Neural crest cell (in vitro differentiated cells): Measurements from ENCODE around the gene ELP4. TPM values are rescaled to one million over a fixed set of nuclear protein-coding genes. Genes with fewer than 3 reads are reported as not detected.

Source experiments
- DNase-seq: peaks from one replicate; pipeline ENCODE4 v3.0.0; 2021; ENCODE audit warnings: low read depth, mixed read lengths, low spot score
- H3K27ac Mint-ChIP-seq: one replicate; pipeline ENCODE4 v1.8.0; 2021; ENCODE audit warnings: mild to moderate bottlenecking, mixed read lengths; ENCODE audit not compliant: unreplicated experiment
- H3K27me3 Mint-ChIP-seq: 2 replicates; pipeline ENCODE4 v1.8.0; 2021; ENCODE audit warnings: low read depth, mild to moderate bottlenecking, mixed read lengths
- H3K36me3 Mint-ChIP-seq: 2 replicates; pipeline ENCODE4 v1.8.0; 2021; ENCODE audit warnings: low read depth, mild to moderate bottlenecking, mixed read lengths
- H3K4me1 Mint-ChIP-seq: 2 replicates; pipeline ENCODE4 v1.8.0; 2021; ENCODE audit warnings: mixed read lengths
- H3K4me3 Mint-ChIP-seq: one replicate; pipeline ENCODE4 v1.8.0; 2021; ENCODE audit warnings: mild to moderate bottlenecking, mixed read lengths
- H3K9me3 Mint-ChIP-seq: 2 replicates; pipeline ENCODE4 v1.8.0; 2021; ENCODE audit warnings: mixed read lengths
- total RNA-seq: library from RNA; stranded (reverse); gene quantifications from 2 replicates; pipeline ENCODE4 v1.2.1, GENCODE V29; 2021
- TF ChIP-seq, protein P1 (sequence below): fragments of 200-600 bp; sonication (generic); conservative IDR thresholded peaks from 2 replicates; pipeline ENCODE4 v1.5.0; 2021; ENCODE audit warnings: antibody characterized with exemption, mild to moderate bottlenecking

The ELP4 gene
- total RNA-seq, 1 donor from 2014 or later: 19.9 TPM

DNA sequence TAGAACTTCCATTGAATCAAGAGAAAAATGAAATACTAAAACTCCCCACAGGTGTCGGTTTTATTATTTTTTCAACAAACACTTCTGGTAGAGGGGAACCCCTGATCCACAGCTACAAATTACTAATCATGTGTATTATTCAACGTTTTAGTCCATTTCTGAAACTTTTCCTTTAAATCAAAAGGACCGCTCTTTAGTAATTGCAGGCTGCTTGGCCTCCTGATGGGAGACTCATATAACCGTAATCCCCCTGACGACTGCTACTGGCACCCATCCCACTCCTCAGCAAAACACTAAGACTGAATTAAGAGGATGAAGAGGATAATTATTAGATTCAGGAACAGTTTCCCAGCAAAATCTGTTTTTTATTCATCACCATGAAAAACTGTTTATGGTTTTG lies 255.2 kb downstream of the ELP4 start:
- Mint-ChIP-seq H3K4me3 (no peak overlapping the region), H3K27ac (peak overlapping the region; percentile 72), H3K27me3 (no peaks in the 10 kb centered on the region), H3K4me1 (peaks cover 47% of the 10 kb centered on the region), H3K36me3 (no peaks in the 10 kb centered on the region), H3K9me3 (no peaks in the 10 kb centered on the region)
- no peak for DNase-seq
- TF ChIP-seq, protein P1, sequence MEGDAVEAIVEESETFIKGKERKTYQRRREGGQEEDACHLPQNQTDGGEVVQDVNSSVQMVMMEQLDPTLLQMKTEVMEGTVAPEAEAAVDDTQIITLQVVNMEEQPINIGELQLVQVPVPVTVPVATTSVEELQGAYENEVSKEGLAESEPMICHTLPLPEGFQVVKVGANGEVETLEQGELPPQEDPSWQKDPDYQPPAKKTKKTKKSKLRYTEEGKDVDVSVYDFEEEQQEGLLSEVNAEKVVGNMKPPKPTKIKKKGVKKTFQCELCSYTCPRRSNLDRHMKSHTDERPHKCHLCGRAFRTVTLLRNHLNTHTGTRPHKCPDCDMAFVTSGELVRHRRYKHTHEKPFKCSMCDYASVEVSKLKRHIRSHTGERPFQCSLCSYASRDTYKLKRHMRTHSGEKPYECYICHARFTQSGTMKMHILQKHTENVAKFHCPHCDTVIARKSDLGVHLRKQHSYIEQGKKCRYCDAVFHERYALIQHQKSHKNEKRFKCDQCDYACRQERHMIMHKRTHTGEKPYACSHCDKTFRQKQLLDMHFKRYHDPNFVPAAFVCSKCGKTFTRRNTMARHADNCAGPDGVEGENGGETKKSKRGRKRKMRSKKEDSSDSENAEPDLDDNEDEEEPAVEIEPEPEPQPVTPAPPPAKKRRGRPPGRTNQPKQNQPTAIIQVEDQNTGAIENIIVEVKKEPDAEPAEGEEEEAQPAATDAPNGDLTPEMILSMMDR: no peak

GRCh38 chr11:31767066-31767465 lies 257.5 kb downstream of the ELP4 start:
- no peaks in the 10 kb centered on the region for H3K36me3 Mint-ChIP-seq
- TF ChIP-seq, protein P1: no peak
- H3K27ac Mint-ChIP-seq: no peak overlapping the region
- peaks cover 42% of the 10 kb centered on the region for H3K4me1 Mint-ChIP-seq
- H3K4me3 Mint-ChIP-seq: no peak overlapping the region
- no peaks in the 10 kb centered on the region for H3K27me3 Mint-ChIP-seq
- no peaks in the 10 kb centered on the region for H3K9me3 Mint-ChIP-seq
- no peak for DNase-seq

- TF ChIP-seq, protein P1: no peak
- Mint-ChIP-seq H3K9me3 (no peaks in the 10 kb centered on the region), H3K4me1 (peaks cover 41% of the 10 kb centered on the region), H3K36me3 (no peaks in the 10 kb centered on the region), H3K27ac (no peak overlapping the region), H3K4me3 (no peak overlapping the region), H3K27me3 (no peaks in the 10 kb centered on the region)
- DNase-seq: no peak
Measured at GRCh38 chr11:31767685-31768084, 258.1 kb downstream of the ELP4 start.

DNA sequence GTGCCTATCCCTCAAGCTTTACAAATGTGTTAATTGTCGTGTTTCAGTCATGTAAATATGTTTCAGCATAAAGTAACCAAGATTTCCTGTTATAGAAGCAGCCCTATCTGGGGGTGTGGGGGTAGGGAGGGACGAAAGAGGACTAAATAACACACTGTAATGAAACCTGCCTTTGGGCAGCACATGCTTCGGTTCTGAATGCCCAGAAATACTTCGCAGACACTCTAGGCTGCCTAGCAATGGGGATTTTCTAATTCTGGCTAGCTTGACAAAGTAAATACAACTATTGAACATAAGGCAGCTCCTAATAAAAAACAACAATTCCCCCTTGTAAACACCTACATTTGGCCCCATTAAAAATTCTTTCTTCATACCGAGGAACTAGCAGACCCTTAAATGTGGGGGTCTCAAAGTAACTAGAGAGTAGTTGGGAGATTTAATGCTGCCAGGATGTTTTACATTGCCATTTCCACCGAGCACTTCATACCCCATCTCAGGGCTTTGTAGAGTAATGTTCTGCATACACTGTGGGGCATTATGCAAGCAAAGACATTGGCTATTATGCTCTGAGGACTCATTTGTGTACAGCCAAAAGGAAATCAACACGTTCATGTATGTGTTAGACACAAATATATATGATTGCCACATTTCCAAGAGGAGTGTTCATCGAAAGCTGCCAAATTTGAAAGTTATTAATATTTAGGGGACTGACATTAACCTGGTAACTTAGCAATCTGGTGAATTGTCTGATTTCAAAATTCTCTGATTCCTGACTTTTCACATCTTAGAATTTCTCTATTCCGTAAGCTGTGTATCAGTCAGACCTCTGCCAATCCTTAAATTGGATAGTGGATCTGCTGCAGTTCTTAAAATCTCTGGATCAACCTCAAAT lies 259.4 kb downstream of the ELP4 start:
- Mint-ChIP-seq H3K27ac (no peak overlapping the region), H3K36me3 (peaks cover 3% of the 10 kb centered on the region)

GRCh38 chr11:31770011-31770700 lies 260.6 kb downstream of the ELP4 start:
- Mint-ChIP-seq H3K4me3 (no peak overlapping the region), H3K27me3 (no peaks in the 10 kb centered on the region), H3K9me3 (peaks cover 2% of the 10 kb centered on the region), H3K27ac (no peak overlapping the region), H3K4me1 (peaks cover 22% of the 10 kb centered on the region), H3K36me3 (peaks cover 3% of the 10 kb centered on the region)
- TF ChIP-seq, protein P1: no peak
- DNase-seq: no peak

More for the DNA sequence above, 259.4 kb downstream of the ELP4 start:
- Mint-ChIP-seq H3K4me1 (peaks cover 33% of the 10 kb centered on the region), H3K27me3 (no peaks in the 10 kb centered on the region), H3K9me3 (peaks cover 2% of the 10 kb centered on the region), H3K4me3 (no peak overlapping the region)
- TF ChIP-seq, protein P1: no peak
- no peak for DNase-seq
